IMR-90 (cell line): ENCODE measurements around the gene RPA3. TPM values are rescaled to one million over a fixed set of nuclear protein-coding genes. Genes with fewer than 3 reads are reported as not detected.

ENCODE experiments used
- ATAC-seq: fragments of 200-7000 bp; cut with Tn5 transposase; 2 replicates; pipeline ENCODE4 v1.9.1; 2020; ENCODE audit warnings: low read depth, mild to moderate bottlenecking, moderate library complexity
- BruUV-seq: library from RNA; stranded (reverse); fragments of 400-500 nt; replicated peaks from 2 replicates; lab custom pipeline; 2021; lab: Mats Ljungman, UMichigan
- CTCF ChIA-PET: fragments of 300-600 bp; formaldehyde crosslinking; extraction: SDS; loops from one replicate; lab custom pipeline; 2021; ENCODE audit warnings: antibody characterized with exemption; lab: Yijun Ruan, JAX
- POLR2A ChIA-PET: fragments of 300-600 bp; sonication (Branson Sonifier 250); formaldehyde crosslinking; loops from one replicate; lab custom pipeline; 2022; ENCODE audit warnings: antibody characterized with exemption; ENCODE audit not compliant: unreplicated experiment; lab: Charles Lee
- DNase-seq: peaks from one replicate; pipeline ENCODE4 v3.0.0; 2013
- H2AFZ ChIP-seq: replicated peaks from 2 replicates; pipeline ENCODE3; 2013; ENCODE audit warnings: low read length, mild to moderate bottlenecking; ENCODE audit not compliant: poor library complexity
- H2AK5ac ChIP-seq: 2 replicates; pipeline ENCODE4 v1.6.1; 2013; ENCODE audit warnings: low read depth, low read length, inconsistent platforms
- H2AK9ac ChIP-seq: replicated peaks from 2 replicates; pipeline ENCODE3; 2013; ENCODE audit warnings: mild to moderate bottlenecking, low read depth, low read length, moderate library complexity; ENCODE audit not compliant: poor library complexity
- H2BK120ac ChIP-seq: 2 replicates; pipeline ENCODE4 v1.6.1; 2013; ENCODE audit warnings: low read depth, low read length, inconsistent platforms
- H2BK15ac ChIP-seq: 3 replicates; pipeline ENCODE4 v1.6.1; 2013; ENCODE audit warnings: low read depth, low read length, inconsistent platforms
- H2BK20ac ChIP-seq: 2 replicates; pipeline ENCODE4 v1.6.1; 2013; ENCODE audit warnings: low read depth, mild to moderate bottlenecking, inconsistent platforms, low read length, moderate library complexity
- H2BK5ac ChIP-seq: 2 replicates; pipeline ENCODE4 v1.6.1; 2013; ENCODE audit warnings: mild to moderate bottlenecking, low read depth, low read length, inconsistent platforms; ENCODE audit not compliant: poor library complexity, severe bottlenecking
- H3K14ac ChIP-seq: replicated peaks from 2 replicates; pipeline ENCODE4 v1.6.1; 2013; ENCODE audit warnings: low read depth, low read length, inconsistent platforms
- H3K18ac ChIP-seq: 2 replicates; pipeline ENCODE4 v1.6.1; 2013; ENCODE audit warnings: low read depth, low read length, control low read depth
- H3K23ac ChIP-seq: 2 replicates; pipeline ENCODE4 v1.6.1; 2013; ENCODE audit warnings: low read depth, low read length, inconsistent platforms
- H3K27ac ChIP-seq: 2 replicates; pipeline ENCODE4 v1.5.1; 2013; ENCODE audit warnings: mild to moderate bottlenecking, control low read depth, low read length; ENCODE audit not compliant: insufficient read depth
- H3K27me3 ChIP-seq: 2 replicates; pipeline ENCODE4 v1.6.1; 2013; ENCODE audit warnings: low read length; ENCODE audit not compliant: control insufficient read depth, insufficient read depth
- H3K36me3 ChIP-seq: 2 replicates; pipeline ENCODE4 v1.6.1; 2013; ENCODE audit warnings: low read length, mixed read lengths; ENCODE audit not compliant: control insufficient read depth, insufficient read depth
- H3K4ac ChIP-seq: 2 replicates; pipeline ENCODE4 v1.6.1; 2013; ENCODE audit warnings: low read depth, low read length, inconsistent platforms
- H3K4me1 ChIP-seq: 2 replicates; pipeline ENCODE4 v1.6.1; 2013; ENCODE audit warnings: low read length, mixed read lengths; ENCODE audit not compliant: control insufficient read depth, insufficient read depth
- H3K4me2 ChIP-seq: 2 replicates; pipeline ENCODE4 v1.6.1; 2013; ENCODE audit warnings: low read depth, mild to moderate bottlenecking, control low read depth, low read length, moderate library complexity
- H3K4me3 ChIP-seq: 2 replicates; pipeline ENCODE4 v1.5.1; 2013; ENCODE audit warnings: low read depth, mild to moderate bottlenecking, control low read depth, low read length, moderate library complexity; ENCODE audit not compliant: insufficient read depth
- H3K56ac ChIP-seq: 2 replicates; pipeline ENCODE4 v1.6.1; 2013; ENCODE audit warnings: low read length, inconsistent platforms; ENCODE audit not compliant: insufficient read depth; ENCODE audit errors: extremely low read depth
- H3K79me1 ChIP-seq, 2 experiments: 2 replicates each; pipeline ENCODE4 v1.6.1; 2013; ENCODE audit warnings: low read length in 2 of 2, inconsistent platforms in 1 of 2, low read depth in 1 of 2
- H3K9ac ChIP-seq: 2 replicates; pipeline ENCODE4 v1.6.1; 2013; ENCODE audit warnings: low read depth, low read length, control low read depth
- H3K9me1 ChIP-seq: 2 replicates; pipeline ENCODE4 v1.6.1; 2013; ENCODE audit warnings: low read length, inconsistent platforms; ENCODE audit not compliant: insufficient read depth
- H3K9me3 ChIP-seq: 2 replicates; pipeline ENCODE4 v1.6.1; 2013; ENCODE audit warnings: low read length; ENCODE audit not compliant: control insufficient read depth, insufficient read depth
- H4K20me1 ChIP-seq: 2 replicates; pipeline ENCODE4 v1.6.1; 2013; ENCODE audit warnings: low read length, inconsistent platforms; ENCODE audit not compliant: insufficient read depth
- H4K5ac ChIP-seq: 2 replicates; pipeline ENCODE4 v1.6.1; 2013; ENCODE audit warnings: mild to moderate bottlenecking, low read depth, low read length, control low read depth
- H4K8ac ChIP-seq, 2 experiments: 2 replicates each; pipeline ENCODE4 v1.6.1; 2013; ENCODE audit warnings: low read depth in 2 of 2, low read length in 2 of 2, control low read depth in 1 of 2, inconsistent platforms in 1 of 2
- H4K91ac ChIP-seq: 2 replicates; pipeline ENCODE4 v1.6.1; 2013; ENCODE audit warnings: low read depth, low read length, inconsistent platforms; ENCODE audit not compliant: insufficient read depth
- CEBPB ChIP-seq: IDR thresholded peaks from 2 replicates; pipeline ENCODE4 v1.6.1; 2012; ENCODE audit warnings: low read depth, low read length, improper control_type of control experiment
- WGBS, 2 experiments: methylation state at CpG; one replicate each; pipeline versions ENCODE4 v1.1.5 to v1.1.7; 2013; ENCODE audit warnings: missing lambda C conversion rate in 2 of 2; ENCODE audit not compliant: insufficient read length in 1 of 2; ENCODE audit errors: extremely low coverage in 2 of 2; 5-methylcytosine and 5-hydroxymethylcytosine counted together
- dilution Hi-C: fragments of 300-500 bp; cut with HindIII; formaldehyde crosslinking; loops from one replicate; pipeline ENCODE4 v1.14.3; 2018; ENCODE audit warnings: low sequenced_read_pairs; ENCODE audit not compliant: unreplicated experiment
- in situ Hi-C: fragments of 300-500 bp; cut with MboI; formaldehyde crosslinking; loops from 3 replicates; pipeline ENCODE4 v1.14.3; 2019; ENCODE audit warnings: low sequenced_read_pairs, inconsistent platforms, mixed read lengths
- intact Hi-C: fragments of 100-400 bp; cut with micrococcal nuclease; formaldehyde crosslinking; loops from 2 replicates; pipeline ENCODE4 v1.10.0; 2022
- polyA plus RNA-seq, 3 experiments: library from polyadenylated mRNA; depleted of rRNA; stranded (reverse); fragments of >200 nt; gene quantifications; 2 replicates each; pipeline ENCODE4 v1.2.3, GENCODE V29; 2012; ENCODE audit warnings: low replicate concordance in 1 of 3
- total RNA-seq: library from RNA; depleted of rRNA; stranded (reverse); fragments of >200 nt; gene quantifications from 2 replicates; pipeline ENCODE4 v1.2.3, GENCODE V29; 2012

Gene RPA3
- total and polyA plus RNA-seq, 2 of the 4 experiments (the other 2 are of a cell fraction) = 12.7 to 21.1 TPM

GRCh38 chr7:7732621-7733281 is 14.3 kb upstream of the RPA3 start:
- Histone ChIP-seq H4K91ac (no peak overlapping the region), H3K27ac (no peak overlapping the region), H3K9me1 (no peaks in the 10 kb centered on the region), H2BK120ac (no peak overlapping the region), H3K18ac (no peak overlapping the region), H3K14ac (no peak overlapping the region), H3K9ac (no peak overlapping the region), H3K23ac (no peak overlapping the region), H4K5ac (no peak overlapping the region), H2BK20ac (no peak overlapping the region), H3K56ac (no peak overlapping the region), H2AK5ac (no peak overlapping the region), H2AFZ (no peak overlapping the region), H3K36me3 (no peaks in the 10 kb centered on the region), H3K9me3 (no peaks in the 10 kb centered on the region), H3K4me1 (no peaks in the 10 kb centered on the region), H4K8ac (no peak overlapping the region), H4K20me1 (no peaks in the 10 kb centered on the region), H3K4ac (no peak overlapping the region), H2BK15ac (no peak overlapping the region), H2AK9ac (no peak overlapping the region), H3K27me3 (no peaks in the 10 kb centered on the region), H3K79me1 (no peaks in the 10 kb centered on the region), H3K4me2 (no peak overlapping the region), H2BK5ac (no peak overlapping the region), H3K4me3 (no peak overlapping the region)
- ChIA-PET POLR2A (no interaction called here), CTCF (interaction anchor here (0.5 kb wide), 1 partner anchor 136 kb away, joined by 9 read pairs; no protein-coding TSS in a partner anchor)
- peak; percentile 46 for ATAC-seq
- no peak for TF ChIP-seq CEBPB
- DNase-seq = peak; percentile 16
- dilution Hi-C loops = no loop called here
- 71% methylated on average over 1 of the region's 4 CpGs; no CpG with 5 or more reads in 1 of the 2 experiments for WGBS, 2 experiments
- intact Hi-C loops = no loop called here
- no TSS peak for BruUV-seq
- in situ Hi-C loops = no loop called here
